Vagina (tissue), 2 donors: ENCODE results near the gene DHRSX.

Source experiments
- CTCF ChIP-seq, 3 experiments: fragments of 450-650 bp in 2 of 3; fragments of 200-600 bp in 1 of 3; sonication (generic) in 1 of 3; IDR thresholded peaks; one replicate each; pipeline ENCODE4 v1.5.1; 2017 to 2019; ENCODE audit warnings: antibody characterized with exemption in 3 of 3, mild to moderate bottlenecking in 2 of 3, moderate library complexity in 2 of 3
- POLR2A ChIP-seq, 2 donors: fragments of 450-650 bp; IDR thresholded peaks; one replicate each; pipeline ENCODE4 v1.6.1; 2017; ENCODE audit warnings: antibody characterized with exemption in 2 of 2, mild to moderate bottlenecking in 2 of 2, moderate library complexity in 2 of 2
- POLR2AphosphoS5 ChIP-seq, 2 donors: sonication (generic); formaldehyde crosslinking; IDR thresholded peaks; one replicate each; pipeline ENCODE4 v1.9.0; 2017; ENCODE audit warnings: antibody characterized with exemption in 2 of 2, mild to moderate bottlenecking in 2 of 2, low read depth in 1 of 2; ENCODE audit not compliant: insufficient read depth in 1 of 2

- TF ChIP-seq CTCF (IDR thresholded peaks at IDR 0.05) (no peak), POLR2AphosphoS5 (IDR thresholded peaks at IDR 0.05; ENCODE audit: insufficient read depth in 1 of 2, low read depth in 1 of 2) (no peak), POLR2A (IDR thresholded peaks at IDR 0.05) (no peak)
Observed at GRCh38 chrX:2492531-2493218, 8.1 kb downstream of the DHRSX start.
